Measurements from ENCODE around the gene CRY2. TPM values are rescaled to one million over a fixed set of nuclear protein-coding genes. Genes with fewer than 3 reads are reported as not detected.

The CRY2 gene
- polyA plus RNA-seq, 1 donor (not counting 4 experiments of a cell fraction or from before 2014, with no cell fraction given): 7.9 TPM

DNA sequence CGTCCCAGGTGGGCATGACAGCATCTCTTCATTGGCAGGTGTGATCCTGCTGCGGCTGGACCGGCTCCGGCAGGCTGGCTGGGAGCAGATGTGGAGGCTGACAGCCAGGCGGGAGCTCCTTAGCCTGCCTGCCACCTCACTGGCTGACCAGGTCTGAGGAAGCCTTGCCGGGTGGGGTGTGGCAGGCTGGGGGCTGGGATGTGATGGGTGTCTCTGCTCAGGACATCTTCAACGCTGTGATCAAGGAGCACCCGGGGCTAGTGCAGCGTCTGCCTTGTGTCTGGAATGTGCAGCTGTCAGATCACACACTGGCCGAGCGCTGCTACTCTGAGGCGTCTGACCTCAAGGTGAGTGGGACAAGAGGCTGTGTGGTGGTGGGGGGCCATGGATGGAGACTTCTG, 78.7 kb downstream of the CRY2 start:
- Histone ChIP-seq H3K36me3 (ENCODE audit: control insufficient read depth in 2 of 2, extremely low read depth in 1 of 2, insufficient read depth in 2 of 2, low read length in 2 of 2) (peaks cover 0 to 11% of the 10 kb centered on the region in 2 experiments), H2AFZ (ENCODE audit: control insufficient read depth, low read length) (no peak overlapping the region), H3K4me3 (ENCODE audit: control insufficient read depth in 2 of 3, extremely low read depth in 1 of 3, insufficient read depth in 2 of 3, low read depth in 1 of 3, low read length in 3 of 3) (no peak overlapping the region), H3K4me2 (ENCODE audit: control insufficient read depth, extremely low read depth, insufficient read depth, low read depth, low read length) (no peak overlapping the region), H3K79me2 (ENCODE audit: control insufficient read depth, insufficient read depth, low read length) (peaks cover 10% of the 10 kb centered on the region), H3K27ac (ENCODE audit: control insufficient read depth, insufficient read depth, low read length) (no peak overlapping the region), H3K9ac (ENCODE audit: control insufficient read depth, extremely low read depth, insufficient read depth, low read length) (no peak overlapping the region), H3K27me3 (ENCODE audit: control insufficient read depth, extremely low read depth, insufficient read depth, low read length) (no peaks in the 10 kb centered on the region), H3K9me1 (ENCODE audit: control insufficient read depth, extremely low read depth, insufficient read depth, low read length) (peaks cover 4% of the 10 kb centered on the region), H3K9me3 (ENCODE audit: control insufficient read depth, low read depth, low read length) (no peaks in the 10 kb centered on the region), H3K4me1 (ENCODE audit: control insufficient read depth, extremely low read depth, insufficient read depth, low read length) (peaks cover 39% of the 10 kb centered on the region), H4K20me1 (ENCODE audit: control insufficient read depth, extremely low read depth, insufficient read depth, low read length) (no peaks in the 10 kb centered on the region)
- DNase-seq (ENCODE audit: low read depth, low spot score) (no peak), FAIRE-seq (no peak)
- no peak for TF ChIP-seq EZH2 (IDR thresholded peaks at IDR 0.05; ENCODE audit: low read length)
- TF ChIP-seq, protein P1, sequence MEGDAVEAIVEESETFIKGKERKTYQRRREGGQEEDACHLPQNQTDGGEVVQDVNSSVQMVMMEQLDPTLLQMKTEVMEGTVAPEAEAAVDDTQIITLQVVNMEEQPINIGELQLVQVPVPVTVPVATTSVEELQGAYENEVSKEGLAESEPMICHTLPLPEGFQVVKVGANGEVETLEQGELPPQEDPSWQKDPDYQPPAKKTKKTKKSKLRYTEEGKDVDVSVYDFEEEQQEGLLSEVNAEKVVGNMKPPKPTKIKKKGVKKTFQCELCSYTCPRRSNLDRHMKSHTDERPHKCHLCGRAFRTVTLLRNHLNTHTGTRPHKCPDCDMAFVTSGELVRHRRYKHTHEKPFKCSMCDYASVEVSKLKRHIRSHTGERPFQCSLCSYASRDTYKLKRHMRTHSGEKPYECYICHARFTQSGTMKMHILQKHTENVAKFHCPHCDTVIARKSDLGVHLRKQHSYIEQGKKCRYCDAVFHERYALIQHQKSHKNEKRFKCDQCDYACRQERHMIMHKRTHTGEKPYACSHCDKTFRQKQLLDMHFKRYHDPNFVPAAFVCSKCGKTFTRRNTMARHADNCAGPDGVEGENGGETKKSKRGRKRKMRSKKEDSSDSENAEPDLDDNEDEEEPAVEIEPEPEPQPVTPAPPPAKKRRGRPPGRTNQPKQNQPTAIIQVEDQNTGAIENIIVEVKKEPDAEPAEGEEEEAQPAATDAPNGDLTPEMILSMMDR (optimal IDR thresholded peaks at IDR 0.05 in 1 of 3, IDR thresholded peaks at IDR 0.05 in 1 of 3, conservative IDR thresholded peaks at IDR 0.05 in 1 of 3; ENCODE audit: extremely low read depth in 1 of 3, insufficient read depth in 2 of 3, low read length in 3 of 3): no peak
- dilution Hi-C loops (cut with MboI; ENCODE audit: extremely low pct_ligation_motif_present, low sequenced_read_pairs): no loop called here

DNA sequence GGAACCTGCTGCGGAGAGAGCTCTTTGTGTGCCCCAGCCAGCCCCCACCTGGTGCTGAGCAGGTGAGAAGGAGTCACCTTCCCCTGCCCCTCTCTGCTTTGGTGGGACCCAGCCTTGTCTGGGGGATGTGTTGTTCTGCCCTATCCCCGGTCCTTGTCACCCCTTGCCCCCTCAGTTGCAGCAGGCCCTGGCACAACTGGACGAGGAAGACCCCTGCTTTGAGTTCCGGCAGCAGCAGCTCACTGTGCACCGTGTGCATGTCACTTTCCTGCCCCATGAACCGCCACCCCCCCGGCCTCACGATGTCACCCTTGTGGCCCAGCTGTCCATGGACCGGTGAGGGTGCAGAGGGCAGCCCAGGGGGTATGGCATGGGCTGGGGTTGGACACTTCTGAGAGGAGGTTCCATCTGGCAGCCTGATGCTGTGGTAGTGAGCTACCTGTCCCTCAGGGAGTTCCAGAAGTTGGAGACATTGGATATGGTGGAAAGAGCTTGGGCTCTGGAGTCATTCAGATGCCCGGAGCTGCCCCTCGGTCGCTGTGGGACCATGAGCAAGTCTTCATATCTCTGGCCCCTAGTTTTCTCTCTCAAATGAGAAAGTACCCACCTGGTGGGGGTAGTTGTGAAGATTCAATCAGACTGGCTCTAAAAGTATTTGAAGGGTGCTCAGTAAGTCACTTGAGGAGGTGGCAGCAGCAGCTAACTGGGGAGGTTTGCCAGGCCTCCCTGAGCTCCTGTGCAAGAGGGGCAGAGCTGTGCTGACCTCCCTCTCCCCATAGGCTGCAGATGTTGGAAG, 79.5 kb downstream of the CRY2 start:
- Histone ChIP-seq H3K9me3 (ENCODE audit: control insufficient read depth, low read depth, low read length) (no peaks in the 10 kb centered on the region), H3K79me2 (ENCODE audit: control insufficient read depth, insufficient read depth, low read length) (peaks cover 10% of the 10 kb centered on the region), H4K20me1 (ENCODE audit: control insufficient read depth, extremely low read depth, insufficient read depth, low read length) (no peaks in the 10 kb centered on the region), H3K4me1 (ENCODE audit: control insufficient read depth, extremely low read depth, insufficient read depth, low read length) (peaks cover 46% of the 10 kb centered on the region), H3K9ac (ENCODE audit: control insufficient read depth, extremely low read depth, insufficient read depth, low read length) (no peak overlapping the region), H2AFZ (ENCODE audit: control insufficient read depth, low read length) (no peak overlapping the region), H3K27ac (ENCODE audit: control insufficient read depth, insufficient read depth, low read length) (no peak overlapping the region), H3K36me3 (ENCODE audit: control insufficient read depth in 2 of 2, extremely low read depth in 1 of 2, insufficient read depth in 2 of 2, low read length in 2 of 2) (peaks cover 0 to 11% of the 10 kb centered on the region in 2 experiments), H3K9me1 (ENCODE audit: control insufficient read depth, extremely low read depth, insufficient read depth, low read length) (peaks cover 2% of the 10 kb centered on the region), H3K4me3 (ENCODE audit: control insufficient read depth in 2 of 3, extremely low read depth in 1 of 3, insufficient read depth in 2 of 3, low read depth in 1 of 3, low read length in 3 of 3) (no peak overlapping the region), H3K27me3 (ENCODE audit: control insufficient read depth, extremely low read depth, insufficient read depth, low read length) (no peaks in the 10 kb centered on the region), H3K4me2 (ENCODE audit: control insufficient read depth, extremely low read depth, insufficient read depth, low read depth, low read length) (no peak overlapping the region)
- TF ChIP-seq, protein P1 (optimal IDR thresholded peaks at IDR 0.05 in 1 of 3, IDR thresholded peaks at IDR 0.05 in 1 of 3, conservative IDR thresholded peaks at IDR 0.05 in 1 of 3; ENCODE audit: extremely low read depth in 1 of 3, insufficient read depth in 2 of 3, low read length in 3 of 3): no peak
- no peak for TF ChIP-seq EZH2 (IDR thresholded peaks at IDR 0.05; ENCODE audit: low read length)
- FAIRE-seq: no peak
- dilution Hi-C loops (cut with MboI; ENCODE audit: extremely low pct_ligation_motif_present, low sequenced_read_pairs): no loop called here
- no peak for DNase-seq (ENCODE audit: low read depth, low spot score)
